GM12878 (cell line): ENCODE results near the gene RETREG2. TPM values are rescaled to one million over a fixed set of nuclear protein-coding genes. Genes with fewer than 3 reads are reported as not detected.

Experiments
- ATAC-seq: fragments of 200-7000 bp; cut with Tn5 transposase; 3 replicates; pipeline ENCODE4 v1.9.1; 2020; ENCODE audit warnings: mild to moderate bottlenecking, moderate library complexity
- BruUV-seq: library from RNA; stranded (reverse); fragments of 400-500 nt; replicated peaks from 2 replicates; lab custom pipeline; 2021; lab: Mats Ljungman, UMichigan
- CTCF ChIA-PET: fragments of 300-600 bp; sonication (Branson Sonifier 250); formaldehyde crosslinking; extraction: SDS; loops from one replicate; lab custom pipeline; 2021; ENCODE audit warnings: inconsistent platforms; lab: Yijun Ruan, JAX
- POLR2A ChIA-PET: fragments of 350-600 bp; formaldehyde crosslinking; extraction: SDS; loops from one replicate; lab custom pipeline; 2021; ENCODE audit warnings: inconsistent platforms; lab: Charles Lee
- RAD21 ChIA-PET: fragments of 300-600 bp; sonication (Branson Sonifier 250); formaldehyde crosslinking; loops from one replicate; lab custom pipeline; 2023; ENCODE audit warnings: antibody characterized with exemption; ENCODE audit not compliant: unreplicated experiment; lab: Charles Lee
- SMC1A ChIA-PET: fragments of 300-600 bp; sonication (Branson Sonifier 250); formaldehyde crosslinking; loops from one replicate; lab custom pipeline; 2023; ENCODE audit not compliant: unreplicated experiment, uncharacterized antibody; lab: Charles Lee
- DNase-seq: peaks from one replicate; pipeline ENCODE4 v3.0.0-alpha.2; 2011; ENCODE audit warnings: low read depth, low spot score
- FAIRE-seq: peaks from 3 replicates; lab custom pipeline; 2011; peaks lifted over from hg19 to GRCh38; lab: Jason Lieb, UNC
- H2AFZ ChIP-seq: 2 replicates; pipeline ENCODE4 v1.6.0; 2011; ENCODE audit warnings: low read depth, low read length, control low read depth; ENCODE audit not compliant: control insufficient read depth
- H3K27ac ChIP-seq: 2 replicates; pipeline ENCODE4 v1.5.1; 2011; ENCODE audit warnings: control low read depth; ENCODE audit not compliant: control insufficient read depth, insufficient read depth
- H3K27me3 ChIP-seq, 2 experiments: replicated peaks in 1 of 2; 2 replicates each; pipeline versions ENCODE4 v1.6.0 to v1.6.1; 2011; ENCODE audit warnings: low read length in 1 of 2; ENCODE audit not compliant: control insufficient read depth in 2 of 2, insufficient read depth in 2 of 2
- H3K36me3 ChIP-seq, 2 experiments: 2 replicates each; pipeline ENCODE4 v1.5.1; 2011; ENCODE audit warnings: low read length in 1 of 2; ENCODE audit not compliant: control insufficient read depth in 2 of 2, insufficient read depth in 2 of 2
- H3K4me1 ChIP-seq: 2 replicates; pipeline ENCODE4 v1.6.1; 2011; ENCODE audit warnings: mild to moderate bottlenecking, low read length, moderate library complexity, mixed read lengths; ENCODE audit not compliant: control insufficient read depth, insufficient read depth
- H3K4me2 ChIP-seq: 2 replicates; pipeline ENCODE4 v1.6.0; 2011; ENCODE audit warnings: control low read depth; ENCODE audit not compliant: control insufficient read depth, insufficient read depth
- H3K4me3 ChIP-seq: fragments of 200-600 bp; sonication (generic); 2 replicates; pipeline ENCODE4 v1.5.1; 2016
- H3K79me2 ChIP-seq: 2 replicates; pipeline ENCODE4 v1.6.0; 2011; ENCODE audit warnings: low read length; ENCODE audit not compliant: control insufficient read depth, insufficient read depth
- H3K9ac ChIP-seq: 2 replicates; pipeline ENCODE4 v1.8.0; 2011; ENCODE audit warnings: low read length, control low read depth, mixed read lengths; ENCODE audit not compliant: control insufficient read depth, insufficient read depth
- H3K9me3 ChIP-seq: replicated peaks from 3 replicates; pipeline ENCODE4 v1.5.1; 2011; ENCODE audit warnings: mild to moderate bottlenecking, low read length; ENCODE audit not compliant: control insufficient read depth, insufficient read depth
- H4K20me1 ChIP-seq: 2 replicates; pipeline ENCODE4 v1.6.0; 2011; ENCODE audit not compliant: control insufficient read depth, insufficient read depth
- ASH2L ChIP-seq: fragments of 300-600, 200-600 bp; sonication (generic); IDR thresholded peaks from 2 replicates; pipeline ENCODE4 v1.6.1; 2017; ENCODE audit warnings: low read depth, mild to moderate bottlenecking, borderline replicate concordance
- CBX3 ChIP-seq: fragments of 200-600 bp; sonication (generic); IDR thresholded peaks from 2 replicates; pipeline ENCODE4 v1.6.1; 2016; ENCODE audit warnings: low read depth, borderline replicate concordance
- EGR1 ChIP-seq, 2 experiments: IDR thresholded peaks; 1 replicate in 1 of 2; 2 replicates in 1 of 2; pipeline ENCODE4 v1.6.1; 2011 to 2012; ENCODE audit warnings: low read depth in 2 of 2, low read length in 2 of 2, borderline replicate concordance in 1 of 2, mild to moderate bottlenecking in 1 of 2, moderate library complexity in 1 of 2
- NFYB ChIP-seq: IDR thresholded peaks from 2 replicates; pipeline ENCODE4 v1.6.1; 2011; ENCODE audit warnings: low read depth, mild to moderate bottlenecking, low read length, improper control_type of control experiment, moderate library complexity; ENCODE audit not compliant: insufficient read depth
- NR2C1 ChIP-seq: fragments of 450-650 bp; IDR thresholded peaks from 2 replicates; pipeline ENCODE4 v1.6.1; 2017; ENCODE audit warnings: antibody characterized with exemption, mild to moderate bottlenecking, moderate library complexity
- SREBF2 ChIP-seq: IDR thresholded peaks from 2 replicates; pipeline ENCODE4 v1.6.1; 2012; ENCODE audit warnings: mild to moderate bottlenecking, low read length
- ZBED1 ChIP-seq: IDR thresholded peaks from 2 replicates; pipeline ENCODE4 v1.6.1; 2016; ENCODE audit warnings: borderline replicate concordance
- ZNF24 ChIP-seq: fragments of 450-650 bp; IDR thresholded peaks from 2 replicates; pipeline ENCODE4 v1.6.1; 2017; ENCODE audit warnings: antibody characterized with exemption, mild to moderate bottlenecking
- ZZZ3 ChIP-seq: IDR thresholded peaks from 2 replicates; pipeline ENCODE4 v1.6.1; 2011; ENCODE audit warnings: low read depth; ENCODE audit not compliant: control insufficient read depth, insufficient read length
- WGBS: methylation state at CpG from one replicate; pipeline ENCODE4 v1.1.6; 2016; ENCODE audit warnings: low lambda C conversion rate; ENCODE audit not compliant: insufficient replicate concordance, insufficient coverage; ENCODE audit errors: missing lambda C conversion rate; 5-methylcytosine and 5-hydroxymethylcytosine counted together
- in situ Hi-C: fragments of 300-500 bp; cut with MboI; formaldehyde crosslinking; loops from 9 replicates; pipeline ENCODE4 v1.14.3; 2018; ENCODE audit warnings: mixed read lengths
- intact Hi-C: fragments of 100-400 bp; cut with micrococcal nuclease; formaldehyde crosslinking; loops from one replicate; pipeline ENCODE4 v1.14.2; 2022; ENCODE audit not compliant: unreplicated experiment
- polyA plus RNA-seq, 11 experiments: library from polyadenylated mRNA; depleted of rRNA in 4 of 11; unstranded in 6 of 11; stranded (reverse) in 5 of 11; fragments of >200 nt; fragmentation: Nextera tagmentation in 4 of 11; fragmentation: Illumina TruSeq in 1 of 11; extraction: Ambion mirVana in 4 of 11; extraction: Trizol in 1 of 11; gene quantifications; 1 replicate in 1 of 11; 2 replicates in 10 of 11; pipeline versions ENCODE4 v1.2.1 to v1.2.3, GENCODE V29; 2011 to 2016; ENCODE audit warnings: inconsistent platforms in 2 of 11, missing spikeins in 2 of 11, low read depth in 1 of 11
- total RNA-seq, 4 experiments: library from RNA; depleted of rRNA in 3 of 4; stranded (reverse); fragments of >200 nt in 3 of 4; fragmentation: Illumina TruSeq in 1 of 4; extraction: Trizol in 1 of 4; gene quantifications; 2 replicates each; pipeline versions ENCODE4 v1.2.1 to v1.2.3, GENCODE V29; 2013 to 2021
- TF ChIP-seq, protein P1 (sequence below): fragments of 450-650 bp; IDR thresholded peaks from 2 replicates; pipeline ENCODE4 v1.6.1; 2016; ENCODE audit warnings: mild to moderate bottlenecking
- TF ChIP-seq, protein P2 (sequence below): IDR thresholded peaks from 2 replicates; pipeline ENCODE4 v1.6.1; 2012; ENCODE audit warnings: low read depth, low read length, improper control_type of control experiment
- TF ChIP-seq, protein P3 (sequence below), 3 experiments: IDR thresholded peaks in 2 of 3; conservative IDR thresholded peaks in 1 of 3; 2 replicates each; pipeline ENCODE4 v1.5.1; 2011; ENCODE audit warnings: low read depth in 3 of 3, low read length in 3 of 3, mild to moderate bottlenecking in 3 of 3, control low read depth in 2 of 3, moderate library complexity in 2 of 3, inconsistent platforms in 1 of 3, mixed read lengths in 1 of 3; ENCODE audit not compliant: control insufficient read depth in 2 of 3, insufficient read depth in 1 of 3; ENCODE audit errors: extremely low read depth in 1 of 3
- TF ChIP-seq, protein P4 (sequence below): IDR thresholded peaks from 2 replicates; pipeline ENCODE4 v1.6.1; 2011; ENCODE audit warnings: low read depth, low read length, improper control_type of control experiment, borderline replicate concordance

RETREG2 gene
- total and polyA plus RNA-seq, 10 of the 15 experiments (the other 5 are each of a cell fraction or from before 2014, with no cell fraction given): 10.1 to 72.0 (median 28.3) TPM

GRCh38 chr2:219210886-219211362 is 32.8 kb downstream of the RETREG2 start:
- no peak overlapping the region for H3K4me3 ChIP-seq
- H3K79me2 ChIP-seq: no peaks in the 10 kb centered on the region; the same call in 1 of the 2 replicates
- H3K9me3 ChIP-seq: no peaks in the 10 kb centered on the region
- 88% methylated on average over 9 of the region's 9 CpGs for WGBS
- SMC1A ChIA-PET: interaction anchor here (0.8 to 1.6 kb wide), 4 partner anchors 38 to 51 kb away, joined by 3 to 6 read pairs (median 3); no protein-coding TSS in a partner anchor
- POLR2A ChIA-PET: interaction anchor here (0.6 to 1.0 kb wide), 2 partner anchors 31 to 40 kb away, joined by 3 to 11 read pairs; no protein-coding TSS in a partner anchor
- RAD21 ChIA-PET: interaction anchor here (1.2 to 1.9 kb wide), 2 partner anchors 35 to 52 kb away, joined by 5 to 10 read pairs; partner anchors contain the start of gene CNPPD1
- CTCF ChIA-PET: interaction anchor here (0.6 to 2.5 kb wide), 9 partner anchors 36 to 561 kb away, joined by 3 to 20 read pairs (median 4); partner anchors contain the start of gene SLC23A3
- in situ Hi-C loops (no loop called here), intact Hi-C loops (loop anchor here (1.0 kb wide), 1 partner anchor 51 kb away; the partner anchor contains the start of gene NHEJ1)
- no peaks in the 10 kb centered on the region for H4K20me1 ChIP-seq
- ATAC-seq (no peak), FAIRE-seq (no peak), DNase-seq (no peak)
- peaks cover 7% of the 10 kb centered on the region for H3K4me1 ChIP-seq
- TF ChIP-seq, protein P1, sequence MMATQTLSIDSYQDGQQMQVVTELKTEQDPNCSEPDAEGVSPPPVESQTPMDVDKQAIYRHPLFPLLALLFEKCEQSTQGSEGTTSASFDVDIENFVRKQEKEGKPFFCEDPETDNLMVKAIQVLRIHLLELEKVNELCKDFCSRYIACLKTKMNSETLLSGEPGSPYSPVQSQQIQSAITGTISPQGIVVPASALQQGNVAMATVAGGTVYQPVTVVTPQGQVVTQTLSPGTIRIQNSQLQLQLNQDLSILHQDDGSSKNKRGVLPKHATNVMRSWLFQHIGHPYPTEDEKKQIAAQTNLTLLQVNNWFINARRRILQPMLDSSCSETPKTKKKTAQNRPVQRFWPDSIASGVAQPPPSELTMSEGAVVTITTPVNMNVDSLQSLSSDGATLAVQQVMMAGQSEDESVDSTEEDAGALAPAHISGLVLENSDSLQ: no peak
- TF ChIP-seq, protein P2, sequence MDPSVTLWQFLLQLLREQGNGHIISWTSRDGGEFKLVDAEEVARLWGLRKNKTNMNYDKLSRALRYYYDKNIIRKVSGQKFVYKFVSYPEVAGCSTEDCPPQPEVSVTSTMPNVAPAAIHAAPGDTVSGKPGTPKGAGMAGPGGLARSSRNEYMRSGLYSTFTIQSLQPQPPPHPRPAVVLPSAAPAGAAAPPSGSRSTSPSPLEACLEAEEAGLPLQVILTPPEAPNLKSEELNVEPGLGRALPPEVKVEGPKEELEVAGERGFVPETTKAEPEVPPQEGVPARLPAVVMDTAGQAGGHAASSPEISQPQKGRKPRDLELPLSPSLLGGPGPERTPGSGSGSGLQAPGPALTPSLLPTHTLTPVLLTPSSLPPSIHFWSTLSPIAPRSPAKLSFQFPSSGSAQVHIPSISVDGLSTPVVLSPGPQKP: no peak
- TF ChIP-seq, protein P3, sequence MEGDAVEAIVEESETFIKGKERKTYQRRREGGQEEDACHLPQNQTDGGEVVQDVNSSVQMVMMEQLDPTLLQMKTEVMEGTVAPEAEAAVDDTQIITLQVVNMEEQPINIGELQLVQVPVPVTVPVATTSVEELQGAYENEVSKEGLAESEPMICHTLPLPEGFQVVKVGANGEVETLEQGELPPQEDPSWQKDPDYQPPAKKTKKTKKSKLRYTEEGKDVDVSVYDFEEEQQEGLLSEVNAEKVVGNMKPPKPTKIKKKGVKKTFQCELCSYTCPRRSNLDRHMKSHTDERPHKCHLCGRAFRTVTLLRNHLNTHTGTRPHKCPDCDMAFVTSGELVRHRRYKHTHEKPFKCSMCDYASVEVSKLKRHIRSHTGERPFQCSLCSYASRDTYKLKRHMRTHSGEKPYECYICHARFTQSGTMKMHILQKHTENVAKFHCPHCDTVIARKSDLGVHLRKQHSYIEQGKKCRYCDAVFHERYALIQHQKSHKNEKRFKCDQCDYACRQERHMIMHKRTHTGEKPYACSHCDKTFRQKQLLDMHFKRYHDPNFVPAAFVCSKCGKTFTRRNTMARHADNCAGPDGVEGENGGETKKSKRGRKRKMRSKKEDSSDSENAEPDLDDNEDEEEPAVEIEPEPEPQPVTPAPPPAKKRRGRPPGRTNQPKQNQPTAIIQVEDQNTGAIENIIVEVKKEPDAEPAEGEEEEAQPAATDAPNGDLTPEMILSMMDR (IDR thresholded peaks at IDR 0.05 in 2 of 3, conservative IDR thresholded peaks at IDR 0.05 in 1 of 3; ENCODE audit: control insufficient read depth in 2 of 3, extremely low read depth in 1 of 3, insufficient read depth in 1 of 3, low read depth in 3 of 3, low read length in 3 of 3): no peak
- no peak for TF ChIP-seq CBX3
- no peak for TF ChIP-seq ZNF24
- TF ChIP-seq NFYB: no peak
- TF ChIP-seq SREBF2: no peak
- TF ChIP-seq ASH2L: no peak
- TF ChIP-seq ZZZ3: no peak
- TF ChIP-seq EGR1 (IDR thresholded peaks at IDR 0.05; ENCODE audit: borderline replicate concordance in 1 of 2, low read depth in 2 of 2, low read length in 2 of 2): no peak
- TF ChIP-seq, protein P4, sequence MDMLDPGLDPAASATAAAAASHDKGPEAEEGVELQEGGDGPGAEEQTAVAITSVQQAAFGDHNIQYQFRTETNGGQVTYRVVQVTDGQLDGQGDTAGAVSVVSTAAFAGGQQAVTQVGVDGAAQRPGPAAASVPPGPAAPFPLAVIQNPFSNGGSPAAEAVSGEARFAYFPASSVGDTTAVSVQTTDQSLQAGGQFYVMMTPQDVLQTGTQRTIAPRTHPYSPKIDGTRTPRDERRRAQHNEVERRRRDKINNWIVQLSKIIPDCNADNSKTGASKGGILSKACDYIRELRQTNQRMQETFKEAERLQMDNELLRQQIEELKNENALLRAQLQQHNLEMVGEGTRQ: no peak
- TF ChIP-seq NR2C1: no peak
- no peak for TF ChIP-seq ZBED1
- BruUV-seq: no TSS peak
- no peaks in the 10 kb centered on the region for H3K27me3 ChIP-seq
- no peak overlapping the region for H3K27ac ChIP-seq
- H2AFZ ChIP-seq: no peak overlapping the region
- H3K4me2 ChIP-seq: no peak overlapping the region
- H3K36me3 ChIP-seq: peaks cover 0 to 12% of the 10 kb centered on the region in 2 experiments; a peak in 3 of 4 replicates
- H3K9ac ChIP-seq: no peak overlapping the region
